Fibroblast of pulmonary artery (primary cell): Measurements from ENCODE around the gene AHR.
"Not testable (repeated sequence)": the region's sequence is repeated elsewhere in the genome, so short reads cannot be mapped to it uniquely, and the experiment has no call there.

Experiments used
- DNase-seq: peaks from one replicate; pipeline ENCODE4 v3.0.0-alpha.2; 2010; ENCODE audit warnings: low read depth
- H3K4me3 ChIP-seq: replicated peaks from 2 replicates; pipeline ENCODE4 v1.5.1; 2011; ENCODE audit warnings: low read depth, mild to moderate bottlenecking, control low read depth, low read length, moderate library complexity
- CTCF ChIP-seq: IDR thresholded peaks from 2 replicates; pipeline ENCODE4 v1.5.1; 2011; ENCODE audit warnings: mild to moderate bottlenecking, control low read depth, low read length, inconsistent platforms; ENCODE audit errors: missing control alignments

The AHR gene

GRCh38 chr7:17374654-17375053 is 76.2 kb downstream of the AHR start:
- DNase-seq: no peak
- H3K4me3 ChIP-seq: no peak overlapping the region
- TF ChIP-seq CTCF: no peak

- TF ChIP-seq CTCF: no peak
- no peak overlapping the region for H3K4me3 ChIP-seq
- no peak for DNase-seq
Observed at GRCh38 chr7:17376595-17376994, 78.1 kb downstream of the AHR start.

DNA sequence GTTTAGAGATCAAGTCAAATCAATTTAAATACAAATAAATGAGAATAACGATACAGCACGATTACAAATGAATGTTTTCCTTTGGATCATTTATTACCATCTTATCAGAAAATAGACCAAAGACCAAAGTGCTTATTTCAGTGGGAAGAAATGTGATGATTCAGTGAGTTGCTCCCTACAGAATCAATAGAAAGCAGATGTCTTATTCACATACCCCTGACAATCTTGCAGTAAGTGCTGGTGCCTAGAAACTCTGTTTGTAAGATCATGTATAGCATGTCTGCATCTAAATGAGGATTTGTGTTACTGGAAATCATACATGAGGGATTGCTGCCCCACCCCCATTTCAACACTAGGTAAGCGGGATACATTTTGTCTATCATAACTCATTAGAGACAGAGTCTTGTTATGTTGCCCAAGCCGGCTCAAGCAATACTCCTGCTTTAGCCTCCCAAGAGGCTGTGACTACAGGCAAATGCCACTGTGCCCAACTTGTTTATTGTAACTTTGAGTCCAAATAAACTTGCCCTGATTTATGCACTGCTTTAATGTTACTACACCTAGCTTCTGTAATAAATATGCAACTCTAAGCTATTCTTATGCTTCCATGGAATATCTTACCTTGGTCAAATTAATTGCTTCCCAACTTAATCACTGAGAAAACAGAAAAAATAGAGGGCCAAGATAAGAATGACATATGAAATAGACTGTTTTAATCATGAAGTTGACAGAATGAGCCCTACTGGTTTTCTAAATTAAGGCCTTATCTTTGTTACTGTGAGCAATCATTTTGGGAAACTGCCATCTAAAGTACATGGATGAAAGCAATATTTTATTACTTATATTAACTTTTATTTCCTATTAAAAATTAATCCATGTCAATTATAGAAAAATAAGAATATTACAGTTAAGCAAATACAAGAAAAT is 82.5 kb downstream of the AHR start:
- DNase-seq: no peak

GRCh38 chr7:17382408-17383354 is 84.2 kb downstream of the AHR start:
- DNase-seq, H3K4me3 ChIP-seq: not testable (repeated sequence)

More for the DNA sequence above, 82.5 kb downstream of the AHR start:
- no peak for TF ChIP-seq CTCF
- H3K4me3 ChIP-seq: no peak overlapping the region

GRCh38 chr7:17384400-17384799 is 85.9 kb downstream of the AHR start:
- no peak overlapping the region for H3K4me3 ChIP-seq
- no peak for DNase-seq
- TF ChIP-seq CTCF: no peak

DNA sequence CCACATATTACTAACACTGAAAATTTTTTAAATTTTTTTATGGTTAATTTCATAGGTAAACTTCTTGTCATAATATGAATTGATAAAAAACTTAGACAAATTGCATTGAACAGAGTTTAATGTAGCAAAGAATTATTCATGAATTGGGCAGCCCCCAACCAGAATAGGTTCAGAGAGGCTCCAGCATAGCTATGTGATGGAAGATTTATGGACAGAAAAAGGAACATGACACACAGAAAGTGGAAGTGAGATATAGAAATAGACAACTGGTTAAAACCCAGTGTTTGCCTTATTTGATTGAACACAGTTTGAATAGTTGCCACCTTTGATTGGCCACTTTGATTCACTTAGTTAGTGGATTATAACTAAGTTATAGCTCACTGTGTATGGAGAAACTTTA is 87.2 kb downstream of the AHR start:
- no peak overlapping the region for H3K4me3 ChIP-seq
- DNase-seq: no peak
- TF ChIP-seq CTCF: no peak

GRCh38 chr7:17390392-17390791 is 91.9 kb downstream of the AHR start:
- no peak for DNase-seq
- no peak for TF ChIP-seq CTCF
- no peak overlapping the region for H3K4me3 ChIP-seq
